Left colon (tissue), 2 donors: ENCODE results near the gene TPP2. TPM values are rescaled to one million over a fixed set of nuclear protein-coding genes. Genes with fewer than 3 reads are reported as not detected.

Experiments
- ATAC-seq: fragments of 200-7000 bp; cut with Tn5 transposase; one replicate; pipeline ENCODE4 v1.9.1; 2020; ENCODE audit warnings: mild to moderate bottlenecking, moderate library complexity
- DNase-seq, 2 donors: peaks; one replicate each; pipeline ENCODE4 v3.0.0-alpha.2; 2020
- intact Hi-C, 2 donors: fragments of 100-400 bp; cut with DNase I in 1 of 2; cut with micrococcal nuclease in 1 of 2; formaldehyde crosslinking; loops; one replicate each; pipeline versions ENCODE4 v1.11.2 to v1.14.0; 2022; cut with DNase I, micrococcal nuclease
- total RNA-seq, 2 donors: library from RNA; stranded (reverse); fragmentation: NEBNext Ultra II Directional; extraction: Animal tissue kit (Norgen Biotek cat#: 25700); gene quantifications; one replicate each; pipeline ENCODE4 v1.2.1, GENCODE V29; 2021
- donor health status: DM: no; HTN: no; CAD: no.
- donor health status: DM: yes; HTN: yes; CAD: no.

The TPP2 gene
- total RNA-seq, 2 donors from 2014 or later: 37.0 to 38.1 TPM

GRCh38 chr13:102589301-102589822 is 7.4 kb upstream of the TPP2 start:
- no peak for DNase-seq
- intact Hi-C loops: no loop called here
- no peak for ATAC-seq

GRCh38 chr13:102591988-102592781 is 4.6 kb upstream of the TPP2 start:
- DNase-seq (peak; percentile 62 to 82), ATAC-seq (peak; percentile 18)
- intact Hi-C loops: no loop called here

- intact Hi-C loops: no loop called here
- no peak for ATAC-seq
- no peak for DNase-seq
Measured at GRCh38 chr13:102593466-102593865, 3.3 kb upstream of the TPP2 start.

GRCh38 chr13:102597029-102597961 is 509 bp downstream of the TPP2 start:
- peak; percentile 34 to 56 for DNase-seq
- ATAC-seq: no peak
- intact Hi-C loops: no loop called here

GRCh38 chr13:102598061-102598460 is 1.3 kb downstream of the TPP2 start:
- intact Hi-C loops: no loop called here
- no peak for DNase-seq
- ATAC-seq: no peak

GRCh38 chr13:102599426-102600012 is 2.7 kb downstream of the TPP2 start:
- no peak for DNase-seq
- no peak for ATAC-seq
- intact Hi-C loops: no loop called here

- DNase-seq: no peak
- ATAC-seq: no peak
- intact Hi-C loops: no loop called here
Measured at GRCh38 chr13:102606537-102607309, 9.9 kb downstream of the TPP2 start.

- intact Hi-C loops: no loop called here
- ATAC-seq (no peak), DNase-seq (no peak)
Measured at GRCh38 chr13:102608974-102609373, 12.2 kb downstream of the TPP2 start.

GRCh38 chr13:102609696-102610095 is 12.9 kb downstream of the TPP2 start:
- intact Hi-C loops: no loop called here
- DNase-seq (no peak), ATAC-seq (no peak)

GRCh38 chr13:102610296-102610895 is 13.6 kb downstream of the TPP2 start:
- peak; percentile 46 to 68 for DNase-seq
- ATAC-seq: peak; percentile 94
- intact Hi-C loops: no loop called here

- ATAC-seq (no peak), DNase-seq (no peak)
- intact Hi-C loops: no loop called here
Measured at GRCh38 chr13:102617697-102618350, 21.0 kb downstream of the TPP2 start.

GRCh38 chr13:102620516-102620915 is 23.7 kb downstream of the TPP2 start:
- intact Hi-C loops: no loop called here

GRCh38 chr13:102626928-102627327 is 30.1 kb downstream of the TPP2 start:
- no peak for DNase-seq
- intact Hi-C loops: no loop called here
- ATAC-seq: no peak

More at GRCh38 chr13:102620516-102620915, 23.7 kb downstream of the TPP2 start:
- DNase-seq (no peak), ATAC-seq (no peak)

GRCh38 chr13:102628559-102628958 is 31.8 kb downstream of the TPP2 start:
- ATAC-seq (no peak), DNase-seq (no peak)
- intact Hi-C loops: no loop called here

GRCh38 chr13:102631198-102631597 is 34.4 kb downstream of the TPP2 start:
- intact Hi-C loops: no loop called here
- DNase-seq (no peak), ATAC-seq (no peak)

- intact Hi-C loops: no loop called here
- ATAC-seq (no peak), DNase-seq (no peak)
Measured at GRCh38 chr13:102638741-102639140, 42.0 kb downstream of the TPP2 start.

- no peak for ATAC-seq
- intact Hi-C loops: no loop called here
Measured at GRCh38 chr13:102642029-102642428, 45.2 kb downstream of the TPP2 start.

GRCh38 chr13:102642475-102642874 is 45.7 kb downstream of the TPP2 start:
- DNase-seq (peak; percentile 31 to 59), ATAC-seq (peak; percentile 71)
- intact Hi-C loops: no loop called here

More at GRCh38 chr13:102642029-102642428, 45.2 kb downstream of the TPP2 start:
- DNase-seq: no peak
